K562 (cell line): ENCODE data around the gene TNP1.

Experiments used
- BHLHE40 ChIP-seq: IDR thresholded peaks from 2 replicates; pipeline ENCODE4 v1.6.1; 2011; ENCODE audit warnings: low read length, improper control_type of control experiment
- NCOA1 ChIP-seq: fragments of 450-650 bp; IDR thresholded peaks from 2 replicates; pipeline ENCODE4 v1.6.1; 2016; ENCODE audit warnings: low read depth
- POLR2A ChIP-seq: fragments of 450-650 bp; conservative IDR thresholded peaks from 2 replicates; pipeline ENCODE4 v1.6.1; 2016
- SNRNP70 ChIP-seq: fragments of 200-400 bp; formaldehyde crosslinking; optimal IDR thresholded peaks from 2 replicates; pipeline ENCODE3; 2017; ENCODE audit warnings: low read depth, low read length
- YY1 ChIP-seq, 3 experiments: IDR thresholded peaks; 2 replicates each; pipeline ENCODE4 v1.6.1; 2011; ENCODE audit warnings: low read length in 2 of 3, mild to moderate bottlenecking in 2 of 3, moderate library complexity in 2 of 3, borderline replicate concordance in 1 of 3, control low read depth in 1 of 3, low read depth in 1 of 3; ENCODE audit not compliant: insufficient read depth in 3 of 3, insufficient replicate concordance in 2 of 3, control insufficient read depth in 1 of 3, insufficient read length in 1 of 3; ENCODE audit errors: extremely low read depth in 1 of 3
- ZNF384 ChIP-seq: IDR thresholded peaks from 2 replicates; pipeline ENCODE4 v1.6.1; 2012; ENCODE audit warnings: low read depth, low read length, improper control_type of control experiment
- ZNF699 ChIP-seq: fragments of 250-450 bp; sonication (Bioruptor Pico); IDR thresholded peaks from 2 replicates; pipeline ENCODE4 v1.8.0; 2021; ENCODE audit warnings: mild to moderate bottlenecking, moderate library complexity; ENCODE audit not compliant: insufficient replicate concordance
- ZZZ3 ChIP-seq: fragments of 450-650 bp; IDR thresholded peaks from 2 replicates; pipeline ENCODE4 v1.6.1; 2016; ENCODE audit warnings: antibody characterized with exemption, mild to moderate bottlenecking, moderate library complexity
- TF ChIP-seq, protein P1 (sequence below): sonication (generic); formaldehyde crosslinking; IDR thresholded peaks from 2 replicates; pipeline ENCODE4 v1.9.0; 2022; ENCODE audit warnings: mild to moderate bottlenecking, missing genetic modification reagents
- TF ChIP-seq, protein P2 (sequence below): fragments of 250-450 bp; sonication (Bioruptor Pico); IDR thresholded peaks from 2 replicates; pipeline ENCODE4 v1.8.0; 2021; ENCODE audit warnings: mild to moderate bottlenecking, moderate library complexity
- TF ChIP-seq, protein P3 (sequence below): sonication (generic); formaldehyde crosslinking; IDR thresholded peaks from 2 replicates; pipeline ENCODE4 v1.8.1; 2022; ENCODE audit warnings: missing genetic modification reagents
- TF ChIP-seq, protein P4 (sequence below): fragments of 450-650 bp; formaldehyde crosslinking; IDR thresholded peaks from 2 replicates; pipeline ENCODE4 v1.4.0; 2020; ENCODE audit warnings: mild to moderate bottlenecking

DNA sequence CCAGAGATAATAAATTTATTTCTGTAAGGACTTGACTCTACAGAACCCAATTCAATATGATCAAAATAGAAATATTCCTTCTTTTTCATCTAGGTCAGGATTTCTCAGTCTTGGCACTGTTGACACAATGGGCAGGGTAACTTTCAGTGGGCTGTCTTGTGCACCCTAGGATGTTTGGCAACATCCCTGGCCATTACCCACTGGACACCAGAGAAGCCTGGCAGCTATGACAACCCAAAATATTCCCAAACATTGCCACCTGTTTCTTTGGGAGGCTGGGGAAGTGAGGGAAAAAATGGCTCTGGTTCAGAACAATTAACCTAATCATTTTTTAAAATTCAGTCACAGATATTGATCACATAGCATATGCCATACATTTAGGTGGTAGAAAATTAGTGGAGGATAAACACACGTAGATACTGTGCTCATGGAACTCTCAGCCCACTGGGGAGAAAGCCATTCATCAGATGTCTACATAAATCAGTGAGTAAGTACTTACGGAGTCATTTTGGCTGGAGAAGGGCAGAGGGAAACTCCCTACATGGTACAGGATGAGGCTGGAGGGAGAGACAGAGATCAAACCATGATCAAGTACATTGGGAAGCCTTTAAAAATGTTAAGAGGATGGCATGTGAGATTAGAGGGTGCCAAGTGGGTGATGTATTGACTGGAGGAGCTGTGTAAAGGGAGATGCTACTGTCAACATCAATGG, 718 bp upstream of the TNP1 start:
- TF ChIP-seq, protein P1, sequence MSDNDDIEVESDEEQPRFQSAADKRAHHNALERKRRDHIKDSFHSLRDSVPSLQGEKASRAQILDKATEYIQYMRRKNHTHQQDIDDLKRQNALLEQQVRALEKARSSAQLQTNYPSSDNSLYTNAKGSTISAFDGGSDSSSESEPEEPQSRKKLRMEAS (CRISPR knock-in tag) = no peak
- TF ChIP-seq YY1 (IDR thresholded peaks at IDR 0.05; ENCODE audit: borderline replicate concordance in 1 of 3, control insufficient read depth in 1 of 3, extremely low read depth in 1 of 3, insufficient read depth in 3 of 3, insufficient read length in 1 of 3, insufficient replicate concordance in 2 of 3, low read depth in 1 of 3, low read length in 2 of 3) (no peak), NCOA1 (no peak), ZNF699 (CRISPR knock-in tag) (no peak), POLR2A (no peak), ZZZ3 (no peak), BHLHE40 (no peak), ZNF384 (no peak), SNRNP70 (no peak)
- TF ChIP-seq, protein P2, sequence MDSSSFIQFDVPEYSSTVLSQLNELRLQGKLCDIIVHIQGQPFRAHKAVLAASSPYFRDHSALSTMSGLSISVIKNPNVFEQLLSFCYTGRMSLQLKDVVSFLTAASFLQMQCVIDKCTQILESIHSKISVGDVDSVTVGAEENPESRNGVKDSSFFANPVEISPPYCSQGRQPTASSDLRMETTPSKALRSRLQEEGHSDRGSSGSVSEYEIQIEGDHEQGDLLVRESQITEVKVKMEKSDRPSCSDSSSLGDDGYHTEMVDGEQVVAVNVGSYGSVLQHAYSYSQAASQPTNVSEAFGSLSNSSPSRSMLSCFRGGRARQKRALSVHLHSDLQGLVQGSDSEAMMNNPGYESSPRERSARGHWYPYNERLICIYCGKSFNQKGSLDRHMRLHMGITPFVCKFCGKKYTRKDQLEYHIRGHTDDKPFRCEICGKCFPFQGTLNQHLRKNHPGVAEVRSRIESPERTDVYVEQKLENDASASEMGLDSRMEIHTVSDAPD (CRISPR knock-in tag) = no peak
- TF ChIP-seq, protein P3, sequence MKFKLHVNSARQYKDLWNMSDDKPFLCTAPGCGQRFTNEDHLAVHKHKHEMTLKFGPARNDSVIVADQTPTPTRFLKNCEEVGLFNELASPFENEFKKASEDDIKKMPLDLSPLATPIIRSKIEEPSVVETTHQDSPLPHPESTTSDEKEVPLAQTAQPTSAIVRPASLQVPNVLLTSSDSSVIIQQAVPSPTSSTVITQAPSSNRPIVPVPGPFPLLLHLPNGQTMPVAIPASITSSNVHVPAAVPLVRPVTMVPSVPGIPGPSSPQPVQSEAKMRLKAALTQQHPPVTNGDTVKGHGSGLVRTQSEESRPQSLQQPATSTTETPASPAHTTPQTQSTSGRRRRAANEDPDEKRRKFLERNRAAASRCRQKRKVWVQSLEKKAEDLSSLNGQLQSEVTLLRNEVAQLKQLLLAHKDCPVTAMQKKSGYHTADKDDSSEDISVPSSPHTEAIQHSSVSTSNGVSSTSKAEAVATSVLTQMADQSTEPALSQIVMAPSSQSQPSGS (CRISPR knock-in tag) = no peak
- TF ChIP-seq, protein P4, sequence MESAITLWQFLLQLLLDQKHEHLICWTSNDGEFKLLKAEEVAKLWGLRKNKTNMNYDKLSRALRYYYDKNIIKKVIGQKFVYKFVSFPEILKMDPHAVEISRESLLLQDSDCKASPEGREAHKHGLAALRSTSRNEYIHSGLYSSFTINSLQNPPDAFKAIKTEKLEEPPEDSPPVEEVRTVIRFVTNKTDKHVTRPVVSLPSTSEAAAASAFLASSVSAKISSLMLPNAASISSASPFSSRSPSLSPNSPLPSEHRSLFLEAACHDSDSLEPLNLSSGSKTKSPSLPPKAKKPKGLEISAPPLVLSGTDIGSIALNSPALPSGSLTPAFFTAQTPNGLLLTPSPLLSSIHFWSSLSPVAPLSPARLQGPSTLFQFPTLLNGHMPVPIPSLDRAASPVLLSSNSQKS = no peak
